ENCODE data around the gene MGA. TPM values are rescaled to one million over a fixed set of nuclear protein-coding genes. Genes with fewer than 3 reads are reported as not detected.
A peak's percentile ranks its signal among the peaks of the same experiment; 100 is the strongest.

MGA gene
- total RNA-seq, 1 donor from 2014 or later = 32.6 TPM

DNA sequence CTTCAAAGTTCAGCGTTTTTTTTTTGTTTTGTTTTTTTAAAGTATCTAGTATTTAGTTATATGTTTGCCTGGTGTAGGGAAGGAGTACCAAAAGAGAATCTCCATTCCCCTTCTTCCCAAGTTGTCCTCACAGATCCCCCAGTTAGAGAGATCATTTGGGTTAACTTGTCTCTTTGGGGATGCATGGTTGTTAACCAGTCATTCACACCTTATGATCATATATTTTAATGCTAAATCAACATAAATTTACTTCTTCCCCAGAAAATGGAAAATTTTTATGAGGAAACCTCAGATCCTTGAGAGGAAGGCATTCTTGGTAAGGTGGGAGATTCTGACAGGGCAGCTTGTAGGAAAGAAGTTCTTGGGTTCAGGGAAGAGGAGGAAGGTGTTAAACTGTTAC, 1.5 kb upstream of the MGA start:
- Mint-ChIP-seq H3K4me1 (ENCODE audit: low read depth, unreplicated experiment) (peaks cover 12% of the 10 kb centered on the region), H3K9me3 (ENCODE audit: unreplicated experiment) (no peaks in the 10 kb centered on the region), H3K4me3 (ENCODE audit: unreplicated experiment) (no peak overlapping the region), H3K27ac (ENCODE audit: unreplicated experiment) (no peak overlapping the region), H3K27me3 (ENCODE audit: low read depth, unreplicated experiment) (no peaks in the 10 kb centered on the region), H3K36me3 (ENCODE audit: low read depth, unreplicated experiment) (peaks cover 3% of the 10 kb centered on the region)
- TF ChIP-seq, protein P1, sequence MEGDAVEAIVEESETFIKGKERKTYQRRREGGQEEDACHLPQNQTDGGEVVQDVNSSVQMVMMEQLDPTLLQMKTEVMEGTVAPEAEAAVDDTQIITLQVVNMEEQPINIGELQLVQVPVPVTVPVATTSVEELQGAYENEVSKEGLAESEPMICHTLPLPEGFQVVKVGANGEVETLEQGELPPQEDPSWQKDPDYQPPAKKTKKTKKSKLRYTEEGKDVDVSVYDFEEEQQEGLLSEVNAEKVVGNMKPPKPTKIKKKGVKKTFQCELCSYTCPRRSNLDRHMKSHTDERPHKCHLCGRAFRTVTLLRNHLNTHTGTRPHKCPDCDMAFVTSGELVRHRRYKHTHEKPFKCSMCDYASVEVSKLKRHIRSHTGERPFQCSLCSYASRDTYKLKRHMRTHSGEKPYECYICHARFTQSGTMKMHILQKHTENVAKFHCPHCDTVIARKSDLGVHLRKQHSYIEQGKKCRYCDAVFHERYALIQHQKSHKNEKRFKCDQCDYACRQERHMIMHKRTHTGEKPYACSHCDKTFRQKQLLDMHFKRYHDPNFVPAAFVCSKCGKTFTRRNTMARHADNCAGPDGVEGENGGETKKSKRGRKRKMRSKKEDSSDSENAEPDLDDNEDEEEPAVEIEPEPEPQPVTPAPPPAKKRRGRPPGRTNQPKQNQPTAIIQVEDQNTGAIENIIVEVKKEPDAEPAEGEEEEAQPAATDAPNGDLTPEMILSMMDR (IDR thresholded peaks at IDR 0.05; ENCODE audit: insufficient read depth, low read depth, low read length) = no peak
- no peak for TF ChIP-seq EZH2 (IDR thresholded peaks at IDR 0.05; ENCODE audit: insufficient read depth, low read length)
- H3K9ac ChIP-seq (ENCODE audit: low read length) = no peak overlapping the region
- H3K27me3 ChIP-seq (ENCODE audit: insufficient read depth, low read length) = no peaks in the 10 kb centered on the region
- peaks cover 30% of the 10 kb centered on the region for H3K4me1 ChIP-seq (ENCODE audit: insufficient read depth, low read length)
- H3K27ac ChIP-seq (ENCODE audit: low read depth, low read length) = no peak overlapping the region
- H3K4me2 ChIP-seq (ENCODE audit: low read length) = no peak overlapping the region
- H4K20me1 ChIP-seq (ENCODE audit: insufficient read depth, low read length) = peaks cover 19% of the 10 kb centered on the region
- DNase-seq (ENCODE audit: low read depth) = no peak
- no peak overlapping the region for H3K4me3 ChIP-seq (ENCODE audit: insufficient read depth, low read depth, low read length)
- no peaks in the 10 kb centered on the region for H3K36me3 ChIP-seq (ENCODE audit: insufficient read depth, low read length)
- peaks cover 30% of the 10 kb centered on the region for H3K79me2 ChIP-seq (ENCODE audit: insufficient read depth, low read length)
- H3K9me3 ChIP-seq (ENCODE audit: insufficient read depth, low read depth, low read length) = no peaks in the 10 kb centered on the region
- no peak for FAIRE-seq
- H2AFZ ChIP-seq (ENCODE audit: low read depth, low read length) = no peak overlapping the region

DNA sequence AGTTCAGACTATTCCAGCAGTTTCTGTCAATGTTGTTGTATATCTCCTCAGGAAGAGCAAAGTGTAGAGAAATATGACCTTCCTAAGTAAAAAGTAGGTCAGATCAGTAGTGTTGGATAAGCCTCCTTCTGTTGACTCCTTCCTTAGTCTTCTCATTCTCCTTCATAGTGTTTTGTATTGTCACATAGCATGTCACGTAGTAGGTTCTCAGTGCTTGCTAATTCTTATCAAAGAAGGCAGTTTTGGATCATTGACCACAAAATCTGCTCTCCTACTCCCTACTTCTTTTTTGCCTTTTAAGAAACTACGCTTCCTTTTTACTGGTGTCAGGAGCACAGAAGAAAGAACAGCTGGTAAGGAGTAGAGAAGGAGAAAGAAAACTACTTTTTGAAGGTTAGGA, 1.0 kb upstream of the MGA start:
- Histone ChIP-seq H3K9ac (ENCODE audit: low read length) (no peak overlapping the region), H3K79me2 (ENCODE audit: insufficient read depth, low read length) (peaks cover 35% of the 10 kb centered on the region), H3K4me2 (ENCODE audit: low read length) (no peak overlapping the region), H3K36me3 (ENCODE audit: insufficient read depth, low read length) (no peaks in the 10 kb centered on the region), H3K27ac (ENCODE audit: low read depth, low read length) (no peak overlapping the region), H2AFZ (ENCODE audit: low read depth, low read length) (no peak overlapping the region), H4K20me1 (ENCODE audit: insufficient read depth, low read length) (peaks cover 22% of the 10 kb centered on the region), H3K4me1 (ENCODE audit: insufficient read depth, low read length) (peaks cover 30% of the 10 kb centered on the region), H3K27me3 (ENCODE audit: insufficient read depth, low read length) (no peaks in the 10 kb centered on the region), H3K9me3 (ENCODE audit: insufficient read depth, low read depth, low read length) (no peaks in the 10 kb centered on the region), H3K4me3 (ENCODE audit: insufficient read depth, low read depth, low read length) (no peak overlapping the region)
- H3K27me3 Mint-ChIP-seq (ENCODE audit: low read depth, unreplicated experiment) = no peaks in the 10 kb centered on the region
- no peak for TF ChIP-seq EZH2 (IDR thresholded peaks at IDR 0.05; ENCODE audit: insufficient read depth, low read length)
- TF ChIP-seq, protein P1 (IDR thresholded peaks at IDR 0.05; ENCODE audit: insufficient read depth, low read depth, low read length) = no peak
- no peak overlapping the region for H3K27ac Mint-ChIP-seq (ENCODE audit: unreplicated experiment)
- FAIRE-seq (no peak), DNase-seq (ENCODE audit: low read depth) (no peak)
- peaks cover 12% of the 10 kb centered on the region for H3K4me1 Mint-ChIP-seq (ENCODE audit: low read depth, unreplicated experiment)
- H3K4me3 Mint-ChIP-seq (ENCODE audit: unreplicated experiment) = no peak overlapping the region
- no peaks in the 10 kb centered on the region for H3K9me3 Mint-ChIP-seq (ENCODE audit: unreplicated experiment)
- H3K36me3 Mint-ChIP-seq (ENCODE audit: low read depth, unreplicated experiment) = peaks cover 3% of the 10 kb centered on the region

DNA sequence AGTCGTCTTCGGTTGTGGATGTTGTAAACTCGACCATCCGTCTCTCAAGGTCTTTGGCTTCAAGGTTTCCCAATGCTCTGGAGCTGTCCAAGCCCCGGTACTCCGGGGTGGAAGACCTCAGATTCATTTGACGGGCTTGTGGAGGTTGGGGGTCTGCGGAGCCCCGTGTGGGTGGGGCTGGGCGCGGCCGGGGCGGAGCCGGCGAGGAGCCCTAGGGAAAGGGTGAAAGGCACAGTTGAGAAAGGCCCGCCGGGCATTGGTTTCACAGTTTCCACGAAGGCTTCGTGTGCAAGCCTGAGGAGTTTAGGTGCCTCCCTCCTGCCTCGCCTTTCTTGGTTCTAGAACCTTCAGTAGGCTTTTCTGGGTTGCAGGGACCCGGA, 360 bp upstream of the MGA start:
- H3K4me2 ChIP-seq (ENCODE audit: low read length) = peak overlapping the region; percentile 90
- H3K79me2 ChIP-seq (ENCODE audit: insufficient read depth, low read length) = peaks cover 41% of the 10 kb centered on the region
- FAIRE-seq (no peak), DNase-seq (ENCODE audit: low read depth) (no peak)
- TF ChIP-seq, protein P1 (IDR thresholded peaks at IDR 0.05; ENCODE audit: insufficient read depth, low read depth, low read length) = no peak
- no peak for TF ChIP-seq EZH2 (IDR thresholded peaks at IDR 0.05; ENCODE audit: insufficient read depth, low read length)
- peak overlapping the region; percentile 45 for H3K4me3 ChIP-seq (ENCODE audit: insufficient read depth, low read depth, low read length)
- Mint-ChIP-seq H3K36me3 (ENCODE audit: low read depth, unreplicated experiment) (peaks cover 3% of the 10 kb centered on the region), H3K4me3 (ENCODE audit: unreplicated experiment) (peak overlapping the region; percentile 93), H3K4me1 (ENCODE audit: low read depth, unreplicated experiment) (peaks cover 12% of the 10 kb centered on the region), H3K9me3 (ENCODE audit: unreplicated experiment) (no peaks in the 10 kb centered on the region), H3K27me3 (ENCODE audit: low read depth, unreplicated experiment) (no peaks in the 10 kb centered on the region), H3K27ac (ENCODE audit: unreplicated experiment) (no peak overlapping the region)
- no peaks in the 10 kb centered on the region for H3K27me3 ChIP-seq (ENCODE audit: insufficient read depth, low read length)
- H3K4me1 ChIP-seq (ENCODE audit: insufficient read depth, low read length) = peaks cover 30% of the 10 kb centered on the region
- H4K20me1 ChIP-seq (ENCODE audit: insufficient read depth, low read length) = peaks cover 27% of the 10 kb centered on the region
- peak overlapping the region; percentile 30 for H3K27ac ChIP-seq (ENCODE audit: low read depth, low read length)
- H3K9me3 ChIP-seq (ENCODE audit: insufficient read depth, low read depth, low read length) = no peaks in the 10 kb centered on the region
- no peaks in the 10 kb centered on the region for H3K36me3 ChIP-seq (ENCODE audit: insufficient read depth, low read length)
- H3K9ac ChIP-seq (ENCODE audit: low read length) = peak overlapping the region; percentile 75
- H2AFZ ChIP-seq (ENCODE audit: low read depth, low read length) = peak overlapping the region; percentile 72

Measured in astrocyte (in vitro differentiated cells and primary cell).